CD8-positive, alpha-beta memory T cell (primary cell): ENCODE data around the gene ZC3H14. TPM values are rescaled to one million over a fixed set of nuclear protein-coding genes. Genes with fewer than 3 reads are reported as not detected.

Experiments
- CTCF ChIA-PET: fragments of 350-600 bp; sonication (Branson Sonifier 250); formaldehyde crosslinking; loops from one replicate; lab custom pipeline; 2021; ENCODE audit warnings: antibody characterized with exemption; lab: Charles Lee
- POLR2A ChIA-PET: fragments of 350-600 bp; sonication (Branson Sonifier 250); formaldehyde crosslinking; loops from one replicate; lab custom pipeline; 2021; ENCODE audit warnings: antibody characterized with exemption; lab: Charles Lee
- DNase-seq, 5 donors: peaks; one replicate each; pipeline versions ENCODE4 v3.0.0 to v3.0.0-alpha.2; 2020 to 2022; ENCODE audit warnings: mixed read lengths in 1 of 5
- H3K27ac ChIP-seq: one replicate; pipeline ENCODE4 v1.7.0; 2013; ENCODE audit warnings: low read depth, mild to moderate bottlenecking, low read length, moderate library complexity
- H3K27me3 ChIP-seq: 2 replicates; pipeline ENCODE4 v1.7.0; 2013; ENCODE audit warnings: low read length, mild to moderate bottlenecking; ENCODE audit not compliant: insufficient read depth, poor library complexity, severe bottlenecking
- H3K36me3 ChIP-seq: 2 replicates; pipeline ENCODE4 v1.7.0; 2013; ENCODE audit warnings: mild to moderate bottlenecking, low read length, moderate library complexity; ENCODE audit not compliant: insufficient read depth
- H3K4me1 ChIP-seq: 2 replicates; pipeline ENCODE4 v1.7.0; 2013; ENCODE audit warnings: mild to moderate bottlenecking, low read length, moderate library complexity; ENCODE audit not compliant: insufficient read depth
- H3K4me3 ChIP-seq: 2 replicates; pipeline ENCODE4 v1.7.0; 2013; ENCODE audit warnings: mild to moderate bottlenecking, low read length
- H3K9me3 ChIP-seq: 2 replicates; pipeline ENCODE4 v1.7.0; 2013; ENCODE audit warnings: mild to moderate bottlenecking, low read length
- H3K27ac Mint-ChIP-seq, 8 donors: one replicate each; pipeline ENCODE4 v1.8.0; 2020 to 2021; ENCODE audit warnings: mixed read lengths in 8 of 8, mild to moderate bottlenecking in 6 of 8, inconsistent platforms in 3 of 8, moderate library complexity in 3 of 8
- H3K27me3 Mint-ChIP-seq, 2 donors: one replicate each; pipeline ENCODE4 v1.8.0; 2020 to 2021; ENCODE audit warnings: mixed read lengths in 2 of 2, mild to moderate bottlenecking in 1 of 2, moderate library complexity in 1 of 2
- H3K36me3 Mint-ChIP-seq, 3 donors: one replicate each; pipeline ENCODE4 v1.8.0; 2020 to 2021; ENCODE audit warnings: mixed read lengths in 3 of 3, inconsistent platforms in 1 of 3, mild to moderate bottlenecking in 1 of 3
- H3K4me1 Mint-ChIP-seq, 3 donors: one replicate each; pipeline ENCODE4 v1.8.0; 2020 to 2021; ENCODE audit warnings: mixed read lengths in 3 of 3, inconsistent platforms in 1 of 3, mild to moderate bottlenecking in 1 of 3
- H3K4me3 Mint-ChIP-seq, 7 donors: one replicate each; pipeline ENCODE4 v1.8.0; 2020 to 2021; ENCODE audit warnings: mixed read lengths in 7 of 7, mild to moderate bottlenecking in 6 of 7, moderate library complexity in 4 of 7, inconsistent platforms in 2 of 7
- H3K9me3 Mint-ChIP-seq, 5 donors: one replicate each; pipeline ENCODE4 v1.8.0; 2020 to 2022; ENCODE audit warnings: mixed read lengths in 5 of 5, mild to moderate bottlenecking in 3 of 5, moderate library complexity in 2 of 5, inconsistent platforms in 1 of 5
- polyA plus RNA-seq: library from polyadenylated mRNA; unstranded; fragments of 300-500 nt; fragmentation: Illumina TruSeq; gene quantifications from one replicate; pipeline ENCODE4 v1.2.3, GENCODE V29; 2021
- total RNA-seq, 2 experiments: library from RNA; stranded (reverse); gene quantifications; one replicate each; pipeline ENCODE4 v1.2.3, GENCODE V29; 2021

ZC3H14 gene
- total RNA-seq (10 to 100 TPM; 50.3 to 56.4 TPM), polyA plus RNA-seq (49.0 TPM)

- Histone ChIP-seq H3K9me3 (no peaks in the 10 kb centered on the region), H3K27me3 (no peaks in the 10 kb centered on the region), H3K4me1 (peaks cover 19% of the 10 kb centered on the region), H3K36me3 (peaks cover 2% of the 10 kb centered on the region), H3K27ac (peak within 1 kb of the TSS; percentile 62), H3K4me3 (peak within 1 kb of the TSS; percentile 71)
- H3K4me1 Mint-ChIP-seq = peaks cover 31 to 46% (median 35%) of the 10 kb centered on the region in 3 donors
- CTCF ChIA-PET = interaction anchor here (1.7 kb wide), 1 partner anchor 10 kb away, joined by 3 read pairs; no protein-coding TSS in a partner anchor
- no peaks in the 10 kb centered on the region for H3K9me3 Mint-ChIP-seq
- peak within 1 kb of the TSS; percentile 84 to 100 (median 91) for H3K4me3 Mint-ChIP-seq
- H3K27ac Mint-ChIP-seq = peak within 1 kb of the TSS in 7 of 8 donors; percentile 86 to 100 (median 92)
- POLR2A ChIA-PET = no interaction called here
- peaks cover 3 to 5% of the 10 kb centered on the region in 2 donors for H3K27me3 Mint-ChIP-seq
- DNase-seq = peak; percentile 78 to 91 (median 88)
- H3K36me3 Mint-ChIP-seq = peaks cover 4 to 20% (median 6%) of the 10 kb centered on the region in 3 donors
Observed at GRCh38 chr14:88562831-88563686, at the start of gene ZC3H14. Gene ZC3H14, plus strand, starts transcription at chr14:88563037. Its CDS starts 97 bp downstream, at chr14:88563134.

GRCh38 chr14:88515499-88516221 lies 47.2 kb upstream of the ZC3H14 start:
- ChIA-PET CTCF (no interaction called here), POLR2A (no interaction called here)
- H3K4me1 ChIP-seq = no peaks in the 10 kb centered on the region
- DNase-seq = no peak
- no peaks in the 10 kb centered on the region for H3K9me3 Mint-ChIP-seq
- peaks cover 0 to 1% (median 0%) of the 10 kb centered on the region in 3 donors for H3K36me3 Mint-ChIP-seq
- H3K9me3 ChIP-seq = no peaks in the 10 kb centered on the region
- H3K36me3 ChIP-seq = no peaks in the 10 kb centered on the region
- H3K4me1 Mint-ChIP-seq = peaks cover 6 to 7% (median 7%) of the 10 kb centered on the region in 3 donors
- H3K27me3 ChIP-seq = no peaks in the 10 kb centered on the region
- H3K4me3 Mint-ChIP-seq = no peak overlapping the region
- H3K27me3 Mint-ChIP-seq = peaks cover 10 to 30% of the 10 kb centered on the region in 2 donors
- H3K27ac Mint-ChIP-seq = no peak overlapping the region
- no peak overlapping the region for H3K27ac ChIP-seq
- no peak overlapping the region for H3K4me3 ChIP-seq

GRCh38 chr14:88516861-88517357 lies 45.9 kb upstream of the ZC3H14 start:
- CTCF ChIA-PET = no interaction called here
- Histone ChIP-seq H3K36me3 (no peaks in the 10 kb centered on the region), H3K27me3 (no peaks in the 10 kb centered on the region), H3K27ac (no peak overlapping the region), H3K4me3 (no peak overlapping the region), H3K4me1 (no peaks in the 10 kb centered on the region), H3K9me3 (no peaks in the 10 kb centered on the region)
- peaks cover 10 to 32% of the 10 kb centered on the region in 2 donors for H3K27me3 Mint-ChIP-seq
- H3K4me3 Mint-ChIP-seq = peak overlapping the region in 4 of 7 donors; percentile 4 to 43 (median 5)
- peak overlapping the region in 1 of 8 donors; percentile 4 for H3K27ac Mint-ChIP-seq
- peaks cover 0 to 1% (median 0%) of the 10 kb centered on the region in 3 donors for H3K36me3 Mint-ChIP-seq
- POLR2A ChIA-PET = no interaction called here
- DNase-seq = no peak
- no peaks in the 10 kb centered on the region for H3K9me3 Mint-ChIP-seq
- H3K4me1 Mint-ChIP-seq = peaks cover 6 to 7% (median 7%) of the 10 kb centered on the region in 3 donors

- peaks cover 0 to 2% (median 0%) of the 10 kb centered on the region in 5 donors for H3K9me3 Mint-ChIP-seq
- no peak for DNase-seq
- Histone ChIP-seq H3K4me1 (no peaks in the 10 kb centered on the region), H3K27me3 (no peaks in the 10 kb centered on the region), H3K36me3 (no peaks in the 10 kb centered on the region), H3K9me3 (no peaks in the 10 kb centered on the region), H3K4me3 (no peak overlapping the region), H3K27ac (no peak overlapping the region)
- peaks cover 0 to 1% (median 0%) of the 10 kb centered on the region in 3 donors for H3K36me3 Mint-ChIP-seq
- ChIA-PET CTCF (no interaction called here), POLR2A (no interaction called here)
- peaks cover 6 to 7% (median 7%) of the 10 kb centered on the region in 3 donors for H3K4me1 Mint-ChIP-seq
- H3K4me3 Mint-ChIP-seq = no peak overlapping the region
- no peak overlapping the region for H3K27ac Mint-ChIP-seq
- peaks cover 12 to 46% of the 10 kb centered on the region in 2 donors for H3K27me3 Mint-ChIP-seq
Observed at GRCh38 chr14:88518592-88519512, 44.0 kb upstream of the ZC3H14 start.

GRCh38 chr14:88519907-88520306 lies 42.9 kb upstream of the ZC3H14 start:
- H3K9me3 Mint-ChIP-seq = peaks cover 0 to 2% (median 0%) of the 10 kb centered on the region in 5 donors
- no peaks in the 10 kb centered on the region for H3K36me3 ChIP-seq
- H3K27ac Mint-ChIP-seq = no peak overlapping the region
- H3K27ac ChIP-seq = no peak overlapping the region
- H3K27me3 ChIP-seq = no peaks in the 10 kb centered on the region
- POLR2A ChIA-PET = no interaction called here
- DNase-seq = no peak
- no peak overlapping the region for H3K4me3 ChIP-seq
- H3K4me3 Mint-ChIP-seq = no peak overlapping the region
- no peaks in the 10 kb centered on the region for H3K36me3 Mint-ChIP-seq
- H3K4me1 Mint-ChIP-seq = peaks cover 6 to 7% (median 7%) of the 10 kb centered on the region in 3 donors
- H3K27me3 Mint-ChIP-seq = peaks cover 8 to 45% of the 10 kb centered on the region in 2 donors
- no peaks in the 10 kb centered on the region for H3K4me1 ChIP-seq
- CTCF ChIA-PET = no interaction called here
- H3K9me3 ChIP-seq = no peaks in the 10 kb centered on the region

GRCh38 chr14:88521818-88522217 lies 41.0 kb upstream of the ZC3H14 start:
- no peaks in the 10 kb centered on the region for H3K36me3 Mint-ChIP-seq
- no peak for DNase-seq
- Histone ChIP-seq H3K4me1 (no peaks in the 10 kb centered on the region), H3K4me3 (no peak overlapping the region), H3K27ac (no peak overlapping the region), H3K9me3 (no peaks in the 10 kb centered on the region), H3K36me3 (no peaks in the 10 kb centered on the region), H3K27me3 (no peaks in the 10 kb centered on the region)
- ChIA-PET CTCF (no interaction called here), POLR2A (no interaction called here)
- no peak overlapping the region for H3K4me3 Mint-ChIP-seq
- H3K27me3 Mint-ChIP-seq = peaks cover 7 to 44% of the 10 kb centered on the region in 2 donors
- H3K27ac Mint-ChIP-seq = no peak overlapping the region
- H3K4me1 Mint-ChIP-seq = peaks cover 3 to 5% (median 4%) of the 10 kb centered on the region in 3 donors
- H3K9me3 Mint-ChIP-seq = peaks cover 0 to 2% (median 0%) of the 10 kb centered on the region in 5 donors

- no peaks in the 10 kb centered on the region for H3K4me1 ChIP-seq
- peaks cover 0 to 2% (median 0%) of the 10 kb centered on the region in 5 donors for H3K9me3 Mint-ChIP-seq
- H3K27ac ChIP-seq = no peak overlapping the region
- no peaks in the 10 kb centered on the region for H3K9me3 ChIP-seq
- H3K4me3 ChIP-seq = no peak overlapping the region
- no peak for DNase-seq
- CTCF ChIA-PET = no interaction called here
- H3K4me3 Mint-ChIP-seq = no peak overlapping the region
- H3K27ac Mint-ChIP-seq = no peak overlapping the region
- no peaks in the 10 kb centered on the region for H3K4me1 Mint-ChIP-seq
- no peaks in the 10 kb centered on the region for H3K36me3 ChIP-seq
- H3K27me3 Mint-ChIP-seq = peaks cover 9 to 50% of the 10 kb centered on the region in 2 donors
- H3K36me3 Mint-ChIP-seq = no peaks in the 10 kb centered on the region
- POLR2A ChIA-PET = no interaction called here
- H3K27me3 ChIP-seq = no peaks in the 10 kb centered on the region
Observed at GRCh38 chr14:88522393-88522792, 40.4 kb upstream of the ZC3H14 start.
